Epithelial cell of proximal tubule (primary cell): ENCODE data around the gene CDKL5. TPM values are rescaled to one million over a fixed set of nuclear protein-coding genes. Genes with fewer than 3 reads are reported as not detected.

ENCODE experiments used
- DNase-seq: peaks from one replicate; pipeline ENCODE4 v3.0.0-alpha.2; 2011; ENCODE audit warnings: low read depth
- H3K4me3 ChIP-seq: 2 replicates; pipeline ENCODE4 v1.5.1; 2011; ENCODE audit warnings: low read depth, mild to moderate bottlenecking, low read length
- CTCF ChIP-seq: conservative IDR thresholded peaks from 2 replicates; pipeline ENCODE4 v1.5.1; 2012; ENCODE audit warnings: low read depth, mild to moderate bottlenecking, low read length
- total RNA-seq: library from RNA; depleted of rRNA; stranded (reverse); fragments of >200 nt; gene quantifications from 2 replicates; pipeline ENCODE4 v1.2.3, GENCODE V29; 2015

The CDKL5 gene
- total RNA-seq, 1 donor from 2014 or later = 5.0 TPM

GRCh38 chrX:18620349-18620748, 194.9 kb downstream of the CDKL5 start:
- H3K4me3 ChIP-seq = no peak overlapping the region
- no peak for DNase-seq
- TF ChIP-seq CTCF = no peak

- no peak for TF ChIP-seq CTCF
- no peak overlapping the region for H3K4me3 ChIP-seq
- DNase-seq = no peak
Observed at GRCh38 chrX:18624599-18624998, 199.2 kb downstream of the CDKL5 start.

GRCh38 chrX:18630934-18631333, 205.5 kb downstream of the CDKL5 start:
- TF ChIP-seq CTCF = no peak
- no peak overlapping the region for H3K4me3 ChIP-seq
- DNase-seq = no peak

- H3K4me3 ChIP-seq = no peak overlapping the region
- DNase-seq = no peak
- no peak for TF ChIP-seq CTCF
Observed at GRCh38 chrX:18638398-18638797, 213.0 kb downstream of the CDKL5 start.

- no peak for TF ChIP-seq CTCF
- DNase-seq = no peak
- no peak overlapping the region for H3K4me3 ChIP-seq
Observed at GRCh38 chrX:18639280-18639679, 213.9 kb downstream of the CDKL5 start.

- no peak overlapping the region for H3K4me3 ChIP-seq
- DNase-seq = no peak
- TF ChIP-seq CTCF = no peak
Observed at GRCh38 chrX:18640686-18641085, 215.3 kb downstream of the CDKL5 start.

- TF ChIP-seq CTCF = no peak
- DNase-seq = no peak
- no peak overlapping the region for H3K4me3 ChIP-seq
Observed at GRCh38 chrX:18643243-18643642, 217.8 kb downstream of the CDKL5 start.
